GM21367 (cell line): Measurements from ENCODE around the gene FAM184A.
"Not testable (repeated sequence)": the region's sequence is repeated elsewhere in the genome, so short reads cannot be mapped to it uniquely, and the experiment has no call there.

ENCODE experiments used
- ATAC-seq: cut with Tn5 transposase; IDR thresholded peaks from one replicate; pipeline ENCODE4 v1.9.1; 2021; ENCODE audit not compliant: unreplicated experiment

The FAM184A gene

DNA sequence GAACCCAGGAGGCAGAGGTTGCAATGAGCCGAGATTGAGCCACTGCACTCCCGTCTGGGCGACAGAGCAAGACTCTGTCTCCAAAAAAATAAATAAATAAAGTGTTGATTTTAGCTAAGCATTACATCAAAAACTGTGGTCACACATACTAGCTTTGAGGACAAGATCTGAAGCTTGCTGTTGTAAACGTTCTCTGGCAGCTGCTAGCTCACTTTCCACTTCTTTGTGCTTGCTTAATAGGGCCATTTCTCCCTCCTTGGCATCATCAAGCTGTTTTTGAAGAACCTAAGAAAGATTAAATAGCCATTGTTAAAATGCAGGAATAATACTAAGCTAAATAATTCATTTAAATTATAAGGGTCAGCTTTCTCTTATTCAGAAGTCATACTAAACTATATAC, 55.7 kb downstream of the FAM184A start:
- ATAC-seq: no peak

- ATAC-seq: no peak
Measured at GRCh38 chr6:119020597-119021561, 57.6 kb downstream of the FAM184A start.

GRCh38 chr6:119015165-119015564, 63.3 kb downstream of the FAM184A start:
- ATAC-seq: not testable (repeated sequence)

DNA sequence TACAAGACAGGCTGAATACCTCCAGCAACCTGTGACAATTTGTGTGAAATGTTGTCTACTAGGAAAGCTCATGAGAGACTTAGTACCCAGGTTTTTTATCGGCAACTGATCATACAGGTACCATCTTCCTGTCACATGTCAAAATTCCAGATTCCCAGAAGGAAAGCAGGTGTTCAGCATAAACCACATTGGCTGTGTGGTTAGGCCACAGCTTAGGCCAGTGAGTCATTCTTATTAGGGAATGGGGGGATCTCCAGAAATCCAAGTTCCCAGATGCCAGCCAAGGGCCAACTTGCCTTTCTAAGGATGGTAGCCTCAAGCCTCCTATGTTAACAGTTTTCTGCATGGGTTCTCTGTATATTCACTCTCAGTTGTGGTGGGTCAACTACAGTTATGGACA, 65.9 kb downstream of the FAM184A start:
- no peak for ATAC-seq

DNA sequence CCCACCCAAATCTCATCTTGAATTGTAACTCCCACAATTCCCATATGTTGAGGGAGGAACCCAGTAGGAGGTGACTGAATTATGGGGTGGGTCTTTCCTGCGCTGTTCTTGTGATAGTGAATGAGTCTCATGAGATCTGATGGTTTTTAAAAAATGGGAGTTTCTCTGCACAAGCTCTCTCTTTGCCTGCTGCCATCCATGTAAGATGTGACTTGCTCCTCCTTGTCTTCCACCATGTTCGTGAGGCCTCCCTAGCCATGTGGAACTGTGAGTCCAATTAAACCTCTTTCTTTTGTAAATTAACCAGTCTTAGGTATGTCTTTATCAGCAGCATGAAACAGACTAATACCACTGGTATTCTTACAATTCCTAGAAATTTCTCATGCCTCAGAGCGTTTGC, 69.2 kb downstream of the FAM184A start:
- not testable (repeated sequence) for ATAC-seq

- no peak for ATAC-seq
Measured at GRCh38 chr6:119006974-119007373, 71.5 kb downstream of the FAM184A start.

DNA sequence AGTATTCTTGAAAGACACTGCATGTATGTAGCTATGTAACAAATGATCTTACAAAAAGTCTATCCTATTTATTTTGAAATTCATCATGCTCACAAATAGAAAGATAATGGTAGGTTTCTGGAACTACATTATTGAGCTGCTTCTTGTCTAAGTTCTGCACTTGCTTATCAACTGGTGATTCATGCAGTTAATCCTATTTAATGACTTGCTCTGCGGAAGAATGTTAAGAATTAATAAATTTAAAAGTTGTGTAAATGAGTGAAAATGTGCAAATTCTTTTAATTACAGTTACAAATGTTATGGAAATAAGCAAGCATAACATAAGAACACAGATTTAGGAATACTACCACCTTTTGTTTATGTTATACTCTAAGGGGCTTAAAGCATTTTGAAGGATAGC, 76.4 kb downstream of the FAM184A start:
- ATAC-seq: no peak

DNA sequence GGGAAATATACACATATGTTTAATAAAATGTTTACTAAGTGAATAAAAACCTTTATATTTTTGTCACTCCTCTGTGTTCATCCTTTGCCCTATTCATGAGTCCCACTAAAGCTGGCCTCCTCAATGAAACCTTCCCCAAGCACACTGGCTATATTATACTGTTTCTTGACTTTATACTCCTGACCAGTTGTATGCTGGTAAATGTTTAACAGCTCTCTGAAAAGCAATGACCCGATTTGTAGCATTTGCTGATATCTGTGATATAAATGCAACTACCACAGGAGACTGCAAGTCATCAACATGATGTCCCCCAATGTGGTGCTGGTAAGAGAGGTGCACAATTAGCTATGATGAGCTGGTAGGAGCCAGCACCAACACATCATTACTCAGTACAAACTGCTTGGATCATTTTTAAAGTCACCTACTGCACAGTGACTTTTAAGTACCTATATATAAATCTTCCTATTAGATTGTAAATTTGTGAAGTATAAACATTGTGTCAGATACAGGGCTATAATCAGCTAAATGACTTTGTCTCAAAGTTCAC, 78.9 kb downstream of the FAM184A start:
- ATAC-seq: no peak

DNA sequence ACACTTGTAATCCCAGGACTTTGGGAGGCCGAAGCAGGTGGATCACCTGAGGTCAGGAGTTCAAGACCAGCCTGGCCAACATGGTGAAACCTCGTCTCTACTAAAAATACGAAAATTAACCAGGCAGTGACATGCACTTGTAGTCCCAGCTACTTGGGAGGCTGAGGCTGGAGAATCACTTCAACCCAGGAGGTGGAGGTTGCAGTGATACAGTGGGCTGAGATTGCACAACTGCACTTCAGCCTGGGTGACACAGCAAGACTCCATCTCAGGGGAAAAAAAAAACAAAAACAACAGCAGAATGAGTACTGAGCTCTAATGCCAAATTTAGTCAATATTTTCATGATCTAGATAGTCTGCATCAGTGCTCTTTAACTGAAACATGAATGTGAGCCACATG, 81.0 kb downstream of the FAM184A start:
- ATAC-seq: not testable (repeated sequence)

DNA sequence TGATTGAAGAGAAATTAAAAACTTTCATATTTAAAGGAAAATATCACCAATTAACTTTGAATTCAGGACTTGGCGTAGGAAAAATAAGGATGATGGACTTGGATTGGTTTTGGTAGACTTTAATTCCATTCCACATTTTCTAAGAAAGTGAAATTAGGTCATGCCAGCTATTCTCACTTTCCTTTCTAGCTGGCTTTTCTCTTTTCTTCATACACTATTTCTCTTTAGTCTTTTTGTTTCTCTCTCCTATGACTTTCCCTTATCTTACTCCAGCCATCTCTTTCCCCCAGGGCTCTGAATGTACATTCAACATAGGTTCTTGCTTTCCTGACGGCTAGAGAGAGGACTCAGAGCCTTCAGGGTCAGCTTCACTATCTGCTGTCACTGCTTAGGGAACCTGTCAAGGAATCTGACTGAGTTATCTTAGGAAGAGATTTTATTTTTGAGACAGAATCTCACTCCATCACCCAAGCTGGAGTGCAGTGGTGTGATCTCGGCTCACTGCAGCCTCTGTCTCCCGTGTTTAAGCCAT, 82.1 kb downstream of the FAM184A start:
- no peak for ATAC-seq

- ATAC-seq: no peak
Measured at GRCh38 chr6:118993803-118994251, 84.6 kb downstream of the FAM184A start.

GRCh38 chr6:118993358-118993757, 85.1 kb downstream of the FAM184A start:
- no peak for ATAC-seq

DNA sequence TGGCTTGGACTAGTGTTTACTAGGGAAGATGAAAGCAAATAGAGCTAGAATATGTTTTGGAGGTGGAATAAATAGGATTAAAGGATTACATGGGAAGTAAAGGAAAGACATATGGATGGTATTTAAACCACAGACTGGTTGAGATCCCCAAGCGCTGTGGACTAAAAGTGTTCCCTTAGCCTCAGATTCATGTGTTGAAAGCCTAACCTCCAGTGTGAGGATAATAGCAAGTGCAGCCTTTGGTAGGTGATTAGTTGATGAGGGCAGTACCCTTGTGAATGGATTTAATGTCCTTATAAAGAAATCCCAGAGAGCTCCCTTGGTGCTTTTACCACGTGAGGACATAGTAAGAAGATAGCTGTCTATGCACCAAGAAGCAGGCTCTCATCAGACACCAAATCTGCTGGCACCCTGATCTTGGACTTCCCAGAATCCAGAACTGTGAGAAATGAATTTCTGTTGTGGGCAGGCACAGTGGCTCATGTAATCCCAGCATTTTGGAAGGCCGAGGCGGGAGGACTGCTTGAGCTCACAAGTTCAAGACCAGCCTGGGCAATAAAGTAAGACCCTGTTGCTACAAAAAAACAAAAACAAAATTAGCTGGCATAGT, 86.2 kb downstream of the FAM184A start:
- no peak for ATAC-seq

DNA sequence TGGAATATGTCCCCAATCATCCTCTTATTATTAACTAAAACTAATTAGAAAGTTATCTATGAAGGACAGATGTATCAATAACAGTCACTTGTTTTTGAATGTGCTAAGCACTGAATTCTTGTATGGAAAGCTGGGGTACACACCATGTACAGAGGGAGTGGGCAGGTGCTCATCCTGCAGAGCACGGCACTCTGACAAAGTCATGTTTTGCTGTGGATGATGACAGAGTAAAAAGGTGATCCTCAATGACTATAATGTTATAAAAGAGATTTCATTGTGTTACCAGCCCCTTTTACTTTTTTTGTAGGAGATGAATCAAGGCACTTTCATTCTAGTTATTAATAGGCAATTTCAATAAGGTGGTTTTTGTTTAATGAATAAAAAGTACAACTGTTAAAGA, 92.2 kb downstream of the FAM184A start:
- no peak for ATAC-seq

GRCh38 chr6:118985123-118985830, 93.2 kb downstream of the FAM184A start:
- no peak for ATAC-seq

DNA sequence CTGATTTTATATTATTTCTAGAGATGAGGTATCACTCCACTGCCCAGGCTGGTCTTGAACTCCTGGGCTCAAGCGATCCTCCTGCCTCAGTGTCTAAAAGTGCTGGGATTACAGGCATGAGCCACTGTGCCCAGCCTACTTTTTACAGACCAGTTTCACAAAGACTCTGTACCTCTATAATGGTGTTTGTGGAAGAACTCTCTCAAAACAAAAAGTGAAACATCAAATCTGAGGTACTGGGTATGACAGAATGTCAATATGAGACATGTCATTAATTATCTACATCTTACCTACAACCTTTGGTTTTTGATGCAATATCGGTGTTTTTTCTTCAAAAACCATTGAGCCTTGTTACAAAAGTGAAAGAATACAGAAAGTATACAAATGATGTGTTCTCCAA, 94.1 kb downstream of the FAM184A start:
- no peak for ATAC-seq

- no peak for ATAC-seq
Measured at GRCh38 chr6:118982575-118982911, 95.9 kb downstream of the FAM184A start.

DNA sequence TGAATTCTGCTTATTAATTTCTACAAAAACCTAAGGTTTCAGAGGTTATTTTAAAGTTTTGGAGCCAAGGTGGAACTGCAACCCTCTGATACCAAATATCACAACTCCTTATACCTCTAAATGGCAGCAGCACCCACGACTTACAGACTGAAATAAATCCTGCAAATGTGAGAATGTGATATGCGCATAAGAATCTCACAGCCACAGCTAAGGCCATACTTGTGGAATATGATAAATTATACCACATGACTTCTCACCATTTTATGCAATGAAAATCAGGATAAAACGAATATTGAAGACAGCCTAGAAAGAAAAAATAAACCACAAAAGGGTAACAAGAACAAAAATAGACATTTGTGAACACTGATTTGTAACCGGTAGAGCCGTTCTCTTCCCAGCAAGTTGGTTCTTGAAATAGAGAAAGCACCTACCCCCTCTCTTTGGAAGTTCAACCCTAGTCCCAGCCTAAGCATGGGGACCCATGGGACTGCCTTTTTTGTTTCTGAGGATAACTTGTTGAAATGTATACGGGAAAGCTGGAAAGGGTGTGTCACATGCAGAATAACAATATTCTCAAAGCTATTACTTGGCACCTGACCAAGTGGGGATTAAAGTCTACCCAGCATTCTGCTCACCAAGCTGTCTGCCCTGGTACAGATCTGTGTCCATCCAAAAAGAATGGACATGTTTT, 96.4 kb downstream of the FAM184A start:
- no peak for ATAC-seq

GRCh38 chr6:118980063-118980462, 98.4 kb downstream of the FAM184A start:
- ATAC-seq: no peak

DNA sequence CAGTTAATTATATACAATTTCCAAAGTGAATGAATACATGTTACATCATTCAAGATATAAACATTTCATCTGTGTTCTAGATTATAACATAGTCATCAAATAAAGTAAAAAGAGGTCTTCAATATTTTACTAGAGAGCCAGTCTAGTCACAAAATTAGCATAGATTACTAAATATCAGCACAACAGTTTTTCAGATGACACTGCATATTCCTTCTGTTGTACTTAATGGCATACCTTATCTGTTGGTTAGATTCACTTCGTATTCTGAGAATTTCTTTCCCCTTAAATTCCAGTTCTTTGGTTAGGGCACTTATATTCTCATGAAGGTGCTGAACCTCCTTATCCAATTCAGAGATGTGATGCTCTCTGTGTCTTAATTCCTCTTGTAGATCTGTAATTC, 103.7 kb downstream of the FAM184A start:
- no peak for ATAC-seq

- no peak for ATAC-seq
Measured at GRCh38 chr6:118971682-118972081, 106.8 kb downstream of the FAM184A start.
